Activated CD4-positive, alpha-beta T cell treated with anti-CD3 and anti-CD28 coated beads for 36 hours (primary cell): ENCODE results near the gene SLC12A2. TPM values are rescaled to one million over a fixed set of nuclear protein-coding genes. Genes with fewer than 3 reads are reported as not detected.

Experiments
- ATAC-seq: fragments of 200-7000 bp; cut with Tn5 transposase; one replicate; pipeline ENCODE4 v1.10.0; 2021; ENCODE audit warnings: mild to moderate bottlenecking, moderate library complexity
- CTCF ChIA-PET: fragments of 350-600 bp; sonication (Branson Sonifier 250); formaldehyde crosslinking; loops from one replicate; lab custom pipeline; 2021; ENCODE audit warnings: antibody characterized with exemption; lab: Charles Lee
- POLR2A ChIA-PET: fragments of 350-600 bp; sonication (Branson Sonifier 250); formaldehyde crosslinking; loops from one replicate; lab custom pipeline; 2021; ENCODE audit warnings: antibody characterized with exemption, inconsistent platforms; lab: Charles Lee
- DNase-seq: peaks from one replicate; pipeline ENCODE4 v3.0.0-alpha.2; 2020
- H3K27ac Mint-ChIP-seq: one replicate; pipeline ENCODE4 v1.8.0; 2021; ENCODE audit warnings: mixed read lengths
- H3K27me3 Mint-ChIP-seq: one replicate; pipeline ENCODE4 v1.8.0; 2021; ENCODE audit warnings: mixed read lengths
- H3K36me3 Mint-ChIP-seq: one replicate; pipeline ENCODE4 v1.8.0; 2021; ENCODE audit warnings: low read depth, mixed read lengths
- H3K4me1 Mint-ChIP-seq: one replicate; pipeline ENCODE4 v1.8.0; 2021; ENCODE audit warnings: mixed read lengths
- H3K4me3 Mint-ChIP-seq: one replicate; pipeline ENCODE4 v1.8.0; 2021; ENCODE audit warnings: mild to moderate bottlenecking, moderate library complexity, mixed read lengths
- H3K9me3 Mint-ChIP-seq: one replicate; pipeline ENCODE4 v1.8.0; 2021; ENCODE audit warnings: low read depth, mixed read lengths
- intact Hi-C, 2 experiments: fragments of 100-400 bp; cut with DNase I in 1 of 2; cut with micrococcal nuclease in 1 of 2; formaldehyde crosslinking; loops; one replicate each; pipeline versions ENCODE4 v1.14.2 to v1.15.1; 2022 to 2024; cut with DNase I, micrococcal nuclease
- total RNA-seq, 2 experiments: library from RNA; stranded (reverse); gene quantifications; one replicate each; pipeline ENCODE4 v1.2.3, GENCODE V29; 2021

Gene SLC12A2
- total RNA-seq, 2 experiments from 2014 or later = 8.0 to 13.1 TPM

GRCh38 chr5:128202320-128202719 is 118.8 kb downstream of the SLC12A2 start:
- H3K27ac Mint-ChIP-seq = no peak overlapping the region
- H3K4me1 Mint-ChIP-seq = peaks cover 27% of the 10 kb centered on the region
- DNase-seq = no peak
- no peak for ATAC-seq
- H3K36me3 Mint-ChIP-seq = peaks cover 13% of the 10 kb centered on the region
- no peaks in the 10 kb centered on the region for H3K27me3 Mint-ChIP-seq
- intact Hi-C loops = no loop called here
- POLR2A ChIA-PET = no interaction called here
- CTCF ChIA-PET = interaction anchor here (1.0 to 1.4 kb wide), 4 partner anchors 317 to 638 kb away, joined by 3 to 11 read pairs (median 5); no protein-coding TSS in a partner anchor
- peaks cover 11% of the 10 kb centered on the region for H3K9me3 Mint-ChIP-seq
- no peak overlapping the region for H3K4me3 Mint-ChIP-seq

DNA sequence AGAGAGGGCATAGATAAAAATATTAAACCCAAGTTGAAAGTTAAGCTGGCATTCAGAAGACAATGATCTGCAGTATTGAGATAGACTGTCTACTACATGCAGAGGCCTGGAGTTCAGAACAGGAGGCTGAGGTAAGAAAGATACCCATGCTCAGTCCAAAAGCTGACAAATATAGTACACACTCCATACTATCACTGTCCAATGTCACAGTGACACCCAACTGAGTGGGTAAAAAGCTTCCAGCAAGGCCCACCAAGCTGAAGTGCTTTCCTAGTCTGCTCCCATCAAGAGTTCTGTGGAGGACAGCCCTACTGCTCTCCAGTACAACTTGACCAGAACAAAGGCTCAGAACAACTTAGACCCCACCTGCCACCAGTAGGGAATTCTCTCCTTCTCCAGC is 124.9 kb downstream of the SLC12A2 start:
- H3K4me3 Mint-ChIP-seq = no peak overlapping the region
- no peaks in the 10 kb centered on the region for H3K4me1 Mint-ChIP-seq

GRCh38 chr5:128212191-128212806 is 128.7 kb downstream of the SLC12A2 start:
- ChIA-PET POLR2A (no interaction called here), CTCF (interaction anchor here (0.7 to 4.0 kb wide), 3 partner anchors 286 to 463 kb away, joined by 3 to 19 read pairs (median 3); no protein-coding TSS in a partner anchor)
- intact Hi-C loops = loop anchor here (2.0 to 10.0 kb wide), 6 partner anchors 287 to 1640 kb away; no protein-coding TSS in a partner anchor
- ATAC-seq (no peak), DNase-seq (no peak)
- peaks cover 5% of the 10 kb centered on the region for H3K27me3 Mint-ChIP-seq
- H3K9me3 Mint-ChIP-seq = no peaks in the 10 kb centered on the region
- no peaks in the 10 kb centered on the region for H3K4me1 Mint-ChIP-seq
- no peaks in the 10 kb centered on the region for H3K36me3 Mint-ChIP-seq
- no peak overlapping the region for H3K27ac Mint-ChIP-seq
- H3K4me3 Mint-ChIP-seq = no peak overlapping the region

More for the DNA sequence above, 124.9 kb downstream of the SLC12A2 start:
- intact Hi-C loops = no loop called here
- H3K36me3 Mint-ChIP-seq = no peaks in the 10 kb centered on the region
- DNase-seq (no peak), ATAC-seq (no peak)
- no peak overlapping the region for H3K27ac Mint-ChIP-seq
- CTCF ChIA-PET = no interaction called here
- peaks cover 5% of the 10 kb centered on the region for H3K27me3 Mint-ChIP-seq
- POLR2A ChIA-PET = no interaction called here
- H3K9me3 Mint-ChIP-seq = no peaks in the 10 kb centered on the region

GRCh38 chr5:128213340-128213739 is 129.8 kb downstream of the SLC12A2 start:
- H3K4me1 Mint-ChIP-seq = no peaks in the 10 kb centered on the region
- no peak overlapping the region for H3K27ac Mint-ChIP-seq
- H3K9me3 Mint-ChIP-seq = no peaks in the 10 kb centered on the region
- no peak for ATAC-seq
- no peak overlapping the region for H3K4me3 Mint-ChIP-seq
- CTCF ChIA-PET = interaction anchor here (0.6 to 4.0 kb wide), 3 partner anchors 285 to 462 kb away, joined by 3 to 19 read pairs (median 3); no protein-coding TSS in a partner anchor
- no peaks in the 10 kb centered on the region for H3K36me3 Mint-ChIP-seq
- intact Hi-C loops = loop anchor here (1.0 to 10.0 kb wide), 10 partner anchors 285 to 1639 kb away; no protein-coding TSS in a partner anchor
- peaks cover 5% of the 10 kb centered on the region for H3K27me3 Mint-ChIP-seq
- peak; percentile 68 for DNase-seq
- POLR2A ChIA-PET = no interaction called here

GRCh38 chr5:128213833-128214232 is 130.3 kb downstream of the SLC12A2 start:
- Mint-ChIP-seq H3K36me3 (no peaks in the 10 kb centered on the region), H3K27me3 (peaks cover 4% of the 10 kb centered on the region), H3K9me3 (no peaks in the 10 kb centered on the region), H3K4me3 (no peak overlapping the region), H3K27ac (no peak overlapping the region), H3K4me1 (no peaks in the 10 kb centered on the region)
- intact Hi-C loops = loop anchor here (1.0 to 10.0 kb wide), 10 partner anchors 285 to 1638 kb away; no protein-coding TSS in a partner anchor
- POLR2A ChIA-PET = no interaction called here
- no peak for DNase-seq
- CTCF ChIA-PET = interaction anchor here (0.6 to 4.0 kb wide), 6 partner anchors 13 to 1549 kb away, joined by 3 to 19 read pairs (median 4); no protein-coding TSS in a partner anchor
- ATAC-seq = no peak

DNA sequence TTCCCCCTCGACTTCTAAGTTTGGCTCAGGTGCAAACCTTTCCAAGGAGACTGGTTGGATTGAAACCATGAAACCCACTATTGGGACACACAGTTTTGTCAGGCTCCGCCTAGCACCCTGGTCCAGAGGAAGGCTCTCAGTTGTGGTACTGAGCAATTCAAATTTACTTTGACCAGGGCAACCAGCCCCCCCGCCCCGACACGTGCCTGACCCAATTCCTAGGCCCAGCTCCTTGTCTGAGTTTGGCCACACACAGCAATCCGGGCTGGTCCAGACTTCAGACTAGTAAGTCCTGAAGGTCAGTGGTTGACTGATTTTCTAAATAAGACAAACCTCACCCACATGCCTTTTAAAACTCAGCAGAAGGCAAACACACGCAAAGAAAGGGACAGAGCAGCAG is 132.7 kb downstream of the SLC12A2 start:
- no peaks in the 10 kb centered on the region for H3K4me1 Mint-ChIP-seq
- no peaks in the 10 kb centered on the region for H3K36me3 Mint-ChIP-seq
- ChIA-PET CTCF (no interaction called here), POLR2A (no interaction called here)
- H3K27ac Mint-ChIP-seq = no peak overlapping the region
- no peak for DNase-seq
- ATAC-seq = no peak
- intact Hi-C loops = loop anchor here in 1 of 2 experiments (10.0 kb wide), 1 partner anchor 909 kb away; no protein-coding TSS in a partner anchor
- no peaks in the 10 kb centered on the region for H3K9me3 Mint-ChIP-seq
- H3K27me3 Mint-ChIP-seq = peaks cover 1% of the 10 kb centered on the region
- H3K4me3 Mint-ChIP-seq = no peak overlapping the region

DNA sequence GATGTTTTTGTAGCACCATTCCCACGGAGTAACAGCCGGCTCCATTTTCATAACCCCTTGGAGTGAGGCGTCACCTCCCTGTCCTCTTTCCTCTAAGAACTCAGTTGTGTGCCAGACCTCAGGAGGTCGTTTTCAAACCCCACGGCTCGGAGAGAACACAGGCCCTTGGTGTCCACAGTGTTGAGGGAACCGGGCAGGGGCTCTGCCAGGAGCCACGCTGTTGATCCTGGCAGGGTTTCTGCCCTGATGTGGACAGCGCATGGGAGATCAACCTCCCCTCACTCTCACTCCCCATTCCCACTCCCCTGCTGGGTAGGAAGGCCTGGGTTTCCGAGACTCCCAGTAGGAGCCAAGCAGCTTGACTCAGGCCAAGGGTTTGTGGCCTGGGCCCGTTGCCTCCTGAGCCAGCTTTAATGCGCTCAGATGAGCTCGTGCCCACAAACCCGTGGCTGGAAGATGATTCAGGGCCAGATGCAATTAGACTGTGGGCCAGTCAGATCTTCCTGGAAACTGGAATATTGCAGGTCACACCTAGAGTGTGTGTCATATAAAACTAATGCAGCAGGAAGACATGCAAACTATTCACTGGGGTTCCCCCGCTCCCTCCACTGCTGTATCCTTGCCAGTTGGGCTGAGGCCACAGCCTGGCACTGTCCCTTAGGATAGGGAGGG is 133.4 kb downstream of the SLC12A2 start:
- Mint-ChIP-seq H3K4me3 (no peak overlapping the region), H3K36me3 (no peaks in the 10 kb centered on the region), H3K4me1 (no peaks in the 10 kb centered on the region), H3K27me3 (peaks cover 1% of the 10 kb centered on the region), H3K9me3 (no peaks in the 10 kb centered on the region), H3K27ac (no peak overlapping the region)
- intact Hi-C loops = loop anchor here in 1 of 2 experiments (10.0 kb wide), 1 partner anchor 908 kb away; no protein-coding TSS in a partner anchor
- CTCF ChIA-PET = no interaction called here
- no peak for DNase-seq
- peak; percentile 19 for ATAC-seq
- POLR2A ChIA-PET = no interaction called here

GRCh38 chr5:128220841-128221240 is 137.3 kb downstream of the SLC12A2 start:
- intact Hi-C loops = no loop called here
- Mint-ChIP-seq H3K4me3 (no peak overlapping the region), H3K4me1 (no peaks in the 10 kb centered on the region), H3K27ac (no peak overlapping the region), H3K27me3 (peaks cover 2% of the 10 kb centered on the region), H3K9me3 (no peaks in the 10 kb centered on the region), H3K36me3 (no peaks in the 10 kb centered on the region)
- ChIA-PET CTCF (no interaction called here), POLR2A (no interaction called here)
- ATAC-seq (no peak), DNase-seq (no peak)

- ChIA-PET POLR2A (no interaction called here), CTCF (no interaction called here)
- intact Hi-C loops = no loop called here
- Mint-ChIP-seq H3K9me3 (no peaks in the 10 kb centered on the region), H3K36me3 (no peaks in the 10 kb centered on the region), H3K4me3 (no peak overlapping the region), H3K27me3 (peaks cover 2% of the 10 kb centered on the region), H3K4me1 (no peaks in the 10 kb centered on the region), H3K27ac (no peak overlapping the region)
- ATAC-seq (no peak), DNase-seq (no peak)
These were observed 140.8 kb downstream of the SLC12A2 start for GRCh38 chr5:128224336-128224735.

DNA sequence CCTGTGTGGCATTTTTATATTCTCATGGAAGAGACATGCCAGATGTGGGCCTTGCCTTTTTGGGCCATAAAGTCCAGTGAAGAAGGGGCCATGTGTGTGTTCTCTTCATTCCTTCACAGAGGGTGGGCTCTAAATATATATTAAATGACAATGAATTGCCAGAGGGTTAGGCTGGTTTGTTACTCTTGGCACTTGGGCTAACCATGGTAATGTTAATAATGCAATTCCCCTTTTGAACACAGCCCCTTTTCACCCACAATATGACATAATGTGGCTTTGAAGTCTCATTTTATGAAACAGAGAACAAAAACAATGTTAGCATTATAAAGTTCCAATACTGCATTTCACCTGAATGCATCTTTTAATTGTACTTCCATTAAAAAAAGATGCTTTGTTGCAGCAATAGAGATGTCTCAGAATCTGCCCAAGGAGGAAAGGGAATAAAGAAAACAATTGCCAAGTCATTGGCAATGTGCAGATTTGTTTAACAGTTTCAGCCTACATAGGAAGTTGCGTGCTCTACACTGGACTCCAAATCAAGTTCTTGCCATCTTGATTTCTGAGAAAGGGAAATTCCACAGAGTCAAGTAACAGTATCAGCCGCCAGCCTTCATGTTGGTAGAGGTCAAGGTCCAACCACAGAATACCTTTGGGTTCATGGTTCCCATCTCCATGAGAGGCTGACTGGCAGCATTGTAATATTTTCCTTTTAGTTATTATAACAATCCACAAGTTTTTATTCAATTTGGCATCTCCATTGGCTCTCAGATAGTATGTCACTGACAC is 141.9 kb downstream of the SLC12A2 start:
- intact Hi-C loops = no loop called here

GRCh38 chr5:128228008-128228407 is 144.4 kb downstream of the SLC12A2 start:
- no peak overlapping the region for H3K27ac Mint-ChIP-seq
- H3K4me3 Mint-ChIP-seq = no peak overlapping the region
- H3K9me3 Mint-ChIP-seq = no peaks in the 10 kb centered on the region
- H3K36me3 Mint-ChIP-seq = no peaks in the 10 kb centered on the region
- ChIA-PET CTCF (no interaction called here), POLR2A (interaction anchor here (0.6 kb wide), 1 partner anchor 891 kb away, joined by 3 read pairs; no protein-coding TSS in a partner anchor)
- intact Hi-C loops = no loop called here
- H3K27me3 Mint-ChIP-seq = no peaks in the 10 kb centered on the region
- ATAC-seq (peak; percentile 30), DNase-seq (peak; percentile 6)
- no peaks in the 10 kb centered on the region for H3K4me1 Mint-ChIP-seq

More for the DNA sequence above, 141.9 kb downstream of the SLC12A2 start:
- no peak for DNase-seq
- ChIA-PET POLR2A (no interaction called here), CTCF (no interaction called here)
- Mint-ChIP-seq H3K27ac (no peak overlapping the region), H3K27me3 (peaks cover 2% of the 10 kb centered on the region), H3K36me3 (no peaks in the 10 kb centered on the region), H3K9me3 (no peaks in the 10 kb centered on the region), H3K4me1 (no peaks in the 10 kb centered on the region), H3K4me3 (no peak overlapping the region)
- ATAC-seq = no peak
